Measurements from ENCODE around the gene FAT4. TPM values are rescaled to one million over a fixed set of nuclear protein-coding genes. Genes with fewer than 3 reads are reported as not detected.

FAT4 gene
- total RNA-seq, 1 experiment from 2014 or later, result 33.6 TPM

GRCh38 chr4:125360727-125361126 is 46.0 kb downstream of the FAT4 start:
- H3K36me3 ChIP-seq (ENCODE audit: insufficient read depth, low read length, poor library complexity, severe bottlenecking), result no peaks in the 10 kb centered on the region
- no peaks in the 10 kb centered on the region for H3K9me3 ChIP-seq (ENCODE audit: low read depth, low read length, poor library complexity, severe bottlenecking)
- peaks cover 11% of the 10 kb centered on the region for H3K4me1 ChIP-seq (ENCODE audit: insufficient read depth, low read length, poor library complexity, severe bottlenecking)
- DNase-seq (ENCODE audit: low spot score), result no peak
- no peak overlapping the region for H3K4me3 ChIP-seq (ENCODE audit: low read depth, low read length, poor library complexity, severe bottlenecking)
- BruUV-seq (replicated peaks), result no TSS peak
- intact Hi-C loops (cut with micrococcal nuclease; ENCODE audit: unreplicated experiment), result no loop called here
- TF ChIP-seq CTCF (conservative IDR thresholded peaks at IDR 0.05; ENCODE audit: low read depth, low read length) (no peak), EZH2 (IDR thresholded peaks at IDR 0.05; ENCODE audit: borderline replicate concordance, low read depth, low read length, poor library complexity, severe bottlenecking) (no peak)
- no peaks in the 10 kb centered on the region for H3K27me3 ChIP-seq (replicated peaks; ENCODE audit: insufficient read depth, low read depth, low read length, poor library complexity)
- POLR2A ChIA-PET (ENCODE audit: low non-redundant PET), result no interaction called here
- no peak overlapping the region for H3K27ac ChIP-seq (ENCODE audit: low read depth, low read length, poor library complexity, severe bottlenecking)
- CTCF ChIA-PET, result no interaction called here

Data from A673 (cell line).